ENCODE measurements around the gene GTF3C1.
A peak's percentile ranks its signal among the peaks of the same experiment; 100 is the strongest.
"Not testable (repeated sequence)": the region's sequence is repeated elsewhere in the genome, so short reads cannot be mapped to it uniquely, and the experiment has no call there.

Gene GTF3C1

DNA sequence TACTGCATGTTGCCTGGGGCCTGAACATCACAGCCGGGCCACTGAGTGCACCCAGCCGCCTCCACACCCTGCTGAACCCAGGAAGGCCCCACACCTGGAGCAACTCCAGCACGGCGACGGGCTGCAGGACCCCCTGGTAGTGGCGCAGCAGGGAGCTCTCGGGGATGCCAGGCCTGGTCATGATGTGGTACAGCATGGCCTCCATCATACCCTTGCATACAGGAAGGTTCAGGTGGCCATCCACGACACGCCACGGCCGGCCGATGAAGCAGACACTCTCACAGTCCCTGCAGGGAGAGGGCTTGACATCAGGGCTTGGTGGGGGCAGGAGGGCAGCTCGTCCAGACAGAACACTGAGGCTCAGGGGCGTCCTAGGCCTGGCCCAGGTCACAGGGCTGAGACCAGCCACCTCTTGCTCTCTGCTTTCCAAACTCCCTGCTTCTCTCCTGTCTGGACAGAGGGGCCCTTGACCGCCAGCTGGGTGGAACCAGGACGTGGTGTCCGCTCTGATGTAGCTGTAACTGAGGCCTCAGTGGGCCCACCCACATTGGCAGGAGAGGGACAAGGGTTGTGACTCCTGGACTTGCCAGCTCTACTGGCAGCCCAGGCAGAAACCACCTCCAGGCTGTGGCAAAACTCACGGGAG is 87.4 kb downstream of the GTF3C1 start:
- DNase-seq (ENCODE audit: low read depth), result no peak

GRCh38 chr16:27461483-27462171 is 88.1 kb downstream of the GTF3C1 start:
- peak; percentile 9 for DNase-seq (ENCODE audit: low read depth)

- DNase-seq (ENCODE audit: low read depth), result no peak
Observed at GRCh38 chr16:27460663-27461482, 88.8 kb downstream of the GTF3C1 start.

GRCh38 chr16:27460213-27460612 is 89.5 kb downstream of the GTF3C1 start:
- DNase-seq (ENCODE audit: low read depth), result no peak

DNA sequence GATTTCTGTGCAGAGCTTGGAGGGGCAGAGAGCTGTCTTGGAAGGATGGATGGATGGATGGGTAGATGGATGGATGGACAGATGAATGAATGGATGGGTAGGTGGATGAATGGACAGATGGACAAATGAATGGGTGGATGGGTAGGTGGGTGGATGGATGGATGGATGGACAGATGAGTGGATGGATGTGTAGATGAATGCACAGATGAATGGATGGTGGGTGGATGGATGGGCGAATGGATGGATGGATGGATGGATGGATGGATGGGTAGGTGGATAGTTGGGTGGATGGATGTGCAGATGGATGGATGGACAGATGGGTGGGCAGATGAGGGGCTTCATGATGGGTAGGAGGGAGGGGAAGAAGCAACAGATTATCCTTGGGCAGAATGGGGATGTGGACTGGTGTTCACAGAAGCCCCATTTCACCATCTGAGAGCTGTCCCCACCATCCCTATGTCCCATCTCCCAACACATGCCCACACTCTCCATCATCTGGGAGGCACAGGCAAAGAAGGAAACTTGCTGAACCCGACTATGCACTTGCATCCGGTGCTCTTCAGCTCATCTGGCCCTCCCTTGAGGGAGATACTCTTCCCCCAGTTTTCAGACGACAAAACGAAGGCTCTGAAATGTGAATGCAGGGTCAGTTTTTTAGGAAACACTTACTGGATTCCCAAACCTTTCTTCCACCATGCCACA is 90.6 kb downstream of the GTF3C1 start:
- no peak for DNase-seq (ENCODE audit: low read depth)

DNA sequence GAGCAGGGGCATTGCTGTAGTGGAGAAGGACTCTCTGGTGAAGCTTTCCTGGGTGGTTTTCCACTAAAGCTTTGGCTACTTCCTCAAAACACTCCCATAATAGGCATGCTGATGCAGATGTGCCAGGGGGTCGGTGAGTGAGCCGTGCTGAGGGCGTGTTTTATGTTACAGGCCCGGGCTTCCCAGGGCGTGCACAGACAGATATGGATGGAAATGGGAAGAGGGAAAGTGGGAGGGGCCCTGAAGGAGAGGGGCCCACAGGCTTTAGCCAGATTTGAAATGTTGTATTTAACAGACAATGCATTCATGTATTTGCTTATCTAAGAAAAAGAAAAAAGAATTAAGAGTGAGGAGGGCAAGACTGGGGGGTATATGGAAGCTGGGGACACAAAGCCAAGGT is 91.5 kb downstream of the GTF3C1 start:
- DNase-seq (ENCODE audit: low read depth), result no peak

DNA sequence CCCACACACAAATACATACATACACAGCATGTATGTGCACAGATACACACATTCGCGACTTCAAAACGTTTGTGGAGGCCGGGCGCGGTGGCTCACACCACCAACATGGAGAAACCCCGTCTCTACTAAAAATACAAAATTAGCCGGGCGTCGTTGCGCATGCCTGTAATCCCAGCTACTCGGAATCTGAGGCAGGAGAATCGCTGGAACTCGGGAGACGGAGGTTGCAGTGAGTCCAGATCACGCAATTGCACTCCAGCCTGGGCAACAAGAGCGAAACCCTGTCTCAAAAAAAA is 92.2 kb downstream of the GTF3C1 start:
- DNase-seq (ENCODE audit: low read depth), result not testable (repeated sequence)

DNA sequence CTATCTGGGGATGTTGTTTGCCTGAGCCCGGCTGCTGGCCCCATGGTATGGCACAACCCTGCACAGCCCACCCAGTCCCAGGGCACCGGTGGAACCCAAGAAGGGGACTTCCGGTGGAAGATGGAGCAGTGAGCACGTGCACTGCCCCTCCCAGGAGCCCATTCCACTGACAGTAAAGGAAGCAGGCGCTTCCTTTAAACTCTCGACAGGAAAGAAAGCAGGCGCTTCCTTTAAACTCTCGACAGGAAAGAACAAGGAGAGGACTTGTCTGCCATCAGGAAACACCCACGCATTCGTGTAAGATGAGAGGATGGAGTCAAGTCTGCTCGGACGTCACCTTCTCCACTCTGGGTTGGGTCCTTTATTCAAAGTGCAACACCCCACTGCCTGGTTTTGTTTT is 94.0 kb downstream of the GTF3C1 start:
- DNase-seq (ENCODE audit: low read depth), result no peak

DNA sequence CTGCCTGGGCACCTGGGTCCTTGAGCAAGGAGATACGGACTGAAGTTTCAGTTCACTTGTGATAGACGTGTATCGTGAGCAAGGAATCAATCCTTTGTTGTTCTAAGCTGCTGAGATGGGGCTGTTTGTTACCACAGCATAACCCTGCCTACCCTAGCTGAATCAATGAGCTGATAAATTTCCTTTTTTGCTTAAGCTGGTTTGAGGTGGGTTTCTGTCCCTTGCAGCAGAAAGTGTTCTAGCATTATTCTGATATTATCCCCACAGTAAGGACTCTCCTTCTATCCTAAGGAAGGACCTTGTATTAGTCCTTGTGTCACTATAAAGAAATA is 96.3 kb downstream of the GTF3C1 start:
- DNase-seq (ENCODE audit: low read depth), result no peak

GRCh38 chr16:27452569-27453493 is 96.9 kb downstream of the GTF3C1 start:
- peak; percentile 19 for DNase-seq (ENCODE audit: low read depth)

DNA sequence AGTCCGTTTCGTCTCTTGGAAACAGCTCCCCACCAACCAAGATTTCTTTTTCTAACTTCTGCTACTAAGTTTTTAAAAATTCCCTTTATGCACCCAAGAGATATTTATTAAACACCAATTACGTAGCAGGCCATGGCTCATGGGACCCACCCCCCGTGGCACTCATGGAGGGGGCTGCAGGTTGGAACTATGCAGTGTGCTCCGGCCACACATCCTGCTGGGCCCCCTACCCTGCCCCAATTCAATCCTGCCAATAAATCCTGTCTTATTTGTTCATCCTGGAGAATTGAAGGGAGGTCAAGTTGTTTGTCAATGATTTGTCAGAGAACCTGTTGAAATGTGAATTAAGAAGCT is 99.5 kb downstream of the GTF3C1 start:
- DNase-seq (ENCODE audit: low read depth), result no peak

DNA sequence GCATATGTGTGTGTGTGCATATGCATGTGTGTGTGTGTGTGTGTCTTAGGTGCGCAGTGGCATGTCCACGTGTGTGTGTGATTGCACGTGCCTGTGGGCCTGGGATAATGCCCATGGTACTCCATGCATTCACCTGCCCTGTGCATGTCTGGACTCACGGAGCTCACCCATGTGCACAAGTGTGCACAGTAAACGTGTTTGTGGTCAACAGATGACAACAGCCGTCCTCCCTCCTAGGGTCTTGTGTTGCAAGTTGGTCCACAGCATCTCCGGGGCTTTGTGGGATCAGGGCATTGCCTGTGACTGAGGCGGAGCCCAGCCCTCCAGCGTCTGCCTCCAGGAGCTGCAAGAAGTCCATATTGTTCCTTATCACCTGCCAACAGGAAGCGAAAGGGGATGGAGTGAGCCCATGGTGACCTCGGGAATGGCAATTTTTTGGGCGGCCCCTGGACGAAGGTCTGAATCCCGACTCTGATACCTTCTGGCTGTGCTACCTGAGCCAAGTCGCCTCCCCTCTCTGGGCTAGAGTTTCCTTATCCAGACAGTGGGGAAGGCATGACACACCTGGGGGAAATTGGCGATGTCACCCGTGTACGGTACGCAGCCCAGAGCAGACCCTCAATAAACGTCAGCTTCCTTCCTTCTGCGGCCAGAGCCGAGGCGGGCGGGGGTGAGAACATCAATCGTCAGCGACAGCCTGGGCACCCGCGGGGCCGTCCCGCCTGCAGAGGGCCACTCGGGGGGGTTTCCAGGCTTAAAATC is 100.1 kb downstream of the GTF3C1 start:
- no peak for DNase-seq (ENCODE audit: low read depth)

DNA sequence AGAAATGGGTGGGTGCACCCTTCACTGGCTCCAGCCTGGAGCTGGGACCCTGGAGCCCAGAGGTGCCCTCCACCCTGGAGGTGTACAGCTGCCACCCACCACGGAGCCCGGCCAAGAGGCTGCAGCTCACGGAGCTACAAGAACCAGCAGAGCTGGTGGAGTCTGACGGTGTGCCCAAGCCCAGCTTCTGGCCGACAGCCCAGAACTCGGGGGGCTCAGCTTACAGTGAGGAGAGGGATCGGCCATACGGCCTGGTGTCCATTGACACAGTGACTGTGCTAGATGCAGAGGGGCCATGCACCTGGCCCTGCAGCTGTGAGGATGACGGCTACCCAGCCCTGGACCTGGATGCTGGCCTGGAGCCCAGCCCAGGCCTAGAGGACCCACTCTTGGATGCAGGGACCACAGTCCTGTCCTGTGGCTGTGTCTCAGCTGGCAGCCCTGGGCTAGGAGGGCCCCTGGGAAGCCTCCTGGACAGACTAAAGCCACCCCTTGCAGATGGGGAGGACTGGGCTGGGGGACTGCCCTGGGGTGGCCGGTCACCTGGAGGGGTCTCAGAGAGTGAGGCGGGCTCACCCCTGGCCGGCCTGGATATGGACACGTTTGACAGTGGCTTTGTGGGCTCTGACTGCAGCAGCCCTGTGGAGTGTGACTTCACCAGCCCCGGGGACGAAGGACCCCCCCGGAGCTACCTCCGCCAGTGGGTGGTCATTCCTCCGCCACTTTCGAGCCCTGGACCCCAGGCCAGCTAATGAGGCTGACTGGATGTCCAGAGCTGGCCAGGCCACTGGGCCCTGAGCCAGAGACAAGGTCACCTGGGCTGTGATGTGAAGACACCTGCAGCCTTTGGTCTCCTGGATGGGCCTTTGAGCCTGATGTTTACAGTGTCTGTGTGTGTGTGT is 100.9 kb downstream of the GTF3C1 start:
- no peak for DNase-seq (ENCODE audit: low read depth)

DNA sequence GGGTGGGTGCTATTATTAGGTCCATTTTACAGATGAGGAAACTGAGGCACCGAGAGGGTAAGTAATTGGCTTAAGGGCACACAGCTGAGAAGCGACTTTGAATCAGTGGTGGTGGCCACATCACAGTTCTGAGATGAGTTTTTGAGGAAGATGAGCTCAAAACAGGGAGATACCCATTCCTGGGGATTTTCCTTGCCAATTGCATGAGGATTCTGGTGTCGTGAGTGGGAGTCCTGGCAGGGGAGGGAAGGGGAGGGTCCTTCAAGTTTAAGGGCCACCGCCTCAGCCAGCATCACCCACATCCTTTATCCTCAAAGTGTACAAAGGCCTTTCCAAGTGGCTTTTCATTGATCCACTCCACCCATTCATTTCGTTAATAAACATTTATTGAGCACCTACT is 102.4 kb downstream of the GTF3C1 start:
- no peak for DNase-seq (ENCODE audit: low read depth)

- no peak for DNase-seq (ENCODE audit: low read depth)
Observed at GRCh38 chr16:27446721-27447120, 103.0 kb downstream of the GTF3C1 start.

DNA sequence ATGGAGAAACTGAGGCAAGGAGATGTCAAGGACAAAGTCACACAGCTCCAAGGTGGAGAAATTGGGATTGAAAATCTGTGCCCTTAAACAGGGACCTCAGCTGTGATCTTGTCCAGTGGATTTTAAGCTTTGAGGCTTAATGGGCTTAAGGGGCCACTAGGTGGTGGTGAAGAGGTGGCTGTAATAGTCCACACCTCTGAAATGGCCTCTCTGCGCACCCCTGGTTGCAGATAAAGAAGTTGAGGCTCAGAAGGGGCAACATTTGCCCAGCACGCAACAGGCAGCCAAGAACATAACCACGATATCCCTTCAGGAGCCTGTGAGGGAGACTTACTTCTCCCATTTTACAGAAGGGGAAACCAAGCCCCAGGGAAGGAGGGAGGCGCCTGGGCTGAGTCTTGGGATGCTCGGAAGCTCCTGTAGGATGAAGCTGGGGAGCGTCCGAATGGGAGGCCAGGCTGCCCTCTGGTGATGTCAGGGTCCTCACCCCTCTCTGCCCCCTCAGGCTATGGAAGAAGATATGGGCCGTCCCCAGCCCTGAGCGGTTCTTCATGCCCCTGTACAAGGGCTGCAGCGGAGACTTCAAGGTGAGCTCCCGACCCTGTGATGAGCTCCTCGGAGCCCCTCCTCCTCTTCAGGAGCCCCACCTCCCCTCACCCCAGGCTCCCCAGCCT is 104.1 kb downstream of the GTF3C1 start:
- no peak for DNase-seq (ENCODE audit: low read depth)

- no peak for DNase-seq (ENCODE audit: low read depth)
Observed at GRCh38 chr16:27444470-27444869, 105.2 kb downstream of the GTF3C1 start.

- DNase-seq (ENCODE audit: low read depth), result peak; percentile 74
Observed at GRCh38 chr16:27444015-27444414, 105.7 kb downstream of the GTF3C1 start.

DNA sequence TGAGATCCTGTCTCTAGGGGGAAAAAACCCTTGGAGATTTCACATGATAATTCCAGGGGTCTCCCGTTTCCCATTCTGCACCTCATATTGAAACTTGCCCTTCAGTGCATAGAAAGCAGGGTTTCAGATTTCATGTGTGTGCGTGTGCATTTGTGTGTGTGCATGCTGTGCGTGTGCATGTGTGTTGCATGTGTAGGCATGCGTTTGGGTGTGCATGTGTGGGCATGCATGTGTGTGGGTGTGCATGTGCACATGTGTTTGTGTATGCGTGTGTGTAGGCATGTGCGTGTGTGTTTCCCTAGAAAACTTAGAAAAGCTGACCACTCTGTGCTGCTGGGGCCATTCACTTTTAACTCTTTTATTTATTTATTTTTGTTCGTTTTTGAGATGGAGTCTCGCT is 107.7 kb downstream of the GTF3C1 start:
- no peak for DNase-seq (ENCODE audit: low read depth)
